Neural progenitor cell (in vitro differentiated cells): ENCODE data around the gene RAB34.

Experiments
- EZH2 ChIP-seq: fragments of 200-600 bp; sonication (generic); IDR thresholded peaks from 2 replicates; pipeline ENCODE4 v1.6.1; 2017; ENCODE audit warnings: antibody characterized with exemption, mild to moderate bottlenecking, moderate library complexity
- EZH2phosphoT487 ChIP-seq: fragments of 200-600 bp; sonication (generic); IDR thresholded peaks from 2 replicates; pipeline ENCODE4 v1.6.1; 2017; ENCODE audit warnings: antibody characterized with exemption
- TF ChIP-seq, protein P1 (sequence below): fragments of 200-600 bp; sonication (generic); IDR thresholded peaks from 2 replicates; pipeline ENCODE4 v1.5.1; 2017; ENCODE audit warnings: antibody characterized with exemption, mild to moderate bottlenecking

DNA sequence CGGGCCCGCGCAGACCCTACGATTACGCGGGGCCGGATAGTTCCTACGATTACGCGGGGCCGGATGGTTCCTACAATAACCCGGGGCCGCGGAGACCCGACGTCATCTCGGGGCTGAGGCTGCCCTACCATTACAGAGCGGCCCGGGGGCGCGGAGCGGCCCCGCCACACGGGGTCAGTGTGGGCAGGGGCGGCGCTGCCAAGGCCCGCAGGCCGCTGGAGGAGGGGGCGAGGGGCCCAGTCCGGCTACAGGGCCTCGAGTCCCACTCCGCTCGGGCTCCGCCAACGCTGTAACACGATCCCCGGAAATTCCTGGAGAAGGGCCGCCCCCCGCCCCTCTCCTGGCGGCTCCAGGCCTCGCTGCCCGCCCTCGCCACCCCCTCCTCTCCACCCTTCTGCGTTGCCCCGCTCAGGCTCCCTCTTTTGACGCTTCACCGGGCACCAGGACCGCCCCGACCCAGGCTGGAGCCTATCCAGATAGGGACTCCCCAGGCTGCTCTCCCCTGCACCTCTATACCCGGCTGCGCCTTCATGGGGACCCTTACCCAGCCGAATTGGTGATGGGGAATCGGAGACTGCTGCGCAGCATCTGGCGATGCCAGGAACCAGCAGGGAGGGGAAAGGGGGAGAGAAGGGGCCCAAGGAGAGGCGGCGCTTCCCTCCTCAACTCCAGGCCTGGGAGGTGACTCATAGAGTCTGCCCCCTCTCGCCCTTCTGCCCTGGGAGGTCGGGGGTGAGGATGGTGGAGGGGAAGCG is at the start of gene RAB34:
- TF ChIP-seq, protein P1, sequence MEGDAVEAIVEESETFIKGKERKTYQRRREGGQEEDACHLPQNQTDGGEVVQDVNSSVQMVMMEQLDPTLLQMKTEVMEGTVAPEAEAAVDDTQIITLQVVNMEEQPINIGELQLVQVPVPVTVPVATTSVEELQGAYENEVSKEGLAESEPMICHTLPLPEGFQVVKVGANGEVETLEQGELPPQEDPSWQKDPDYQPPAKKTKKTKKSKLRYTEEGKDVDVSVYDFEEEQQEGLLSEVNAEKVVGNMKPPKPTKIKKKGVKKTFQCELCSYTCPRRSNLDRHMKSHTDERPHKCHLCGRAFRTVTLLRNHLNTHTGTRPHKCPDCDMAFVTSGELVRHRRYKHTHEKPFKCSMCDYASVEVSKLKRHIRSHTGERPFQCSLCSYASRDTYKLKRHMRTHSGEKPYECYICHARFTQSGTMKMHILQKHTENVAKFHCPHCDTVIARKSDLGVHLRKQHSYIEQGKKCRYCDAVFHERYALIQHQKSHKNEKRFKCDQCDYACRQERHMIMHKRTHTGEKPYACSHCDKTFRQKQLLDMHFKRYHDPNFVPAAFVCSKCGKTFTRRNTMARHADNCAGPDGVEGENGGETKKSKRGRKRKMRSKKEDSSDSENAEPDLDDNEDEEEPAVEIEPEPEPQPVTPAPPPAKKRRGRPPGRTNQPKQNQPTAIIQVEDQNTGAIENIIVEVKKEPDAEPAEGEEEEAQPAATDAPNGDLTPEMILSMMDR = peak; percentile 63
- TF ChIP-seq EZH2 = no peak
- TF ChIP-seq EZH2phosphoT487 = no peak
